Left ventricle myocardium superior (tissue), 1 donor: ENCODE results near the gene ORC1. TPM values are rescaled to one million over a fixed set of nuclear protein-coding genes. Genes with fewer than 3 reads are reported as not detected.

Experiments
- ATAC-seq: fragments of 200-7000 bp; cut with Tn5 transposase; one replicate; pipeline ENCODE4 v1.9.1; 2020; ENCODE audit warnings: mild to moderate bottlenecking, moderate library complexity
- DNase-seq: peaks from one replicate; pipeline ENCODE4 v3.0.0-alpha.2; 2020
- intact Hi-C: fragments of 100-400 bp; cut with micrococcal nuclease; formaldehyde crosslinking; loops from one replicate; pipeline ENCODE4 v1.11.0; 2022
- long read RNA-seq: library from polyadenylated mRNA; unstranded; transcript quantifications from one replicate; pipeline ENCODE4 v2.0.0, GENCODE V29; 2021
- total RNA-seq: library from RNA; stranded (reverse); fragmentation: NEBNext Ultra II Directional; extraction: Animal tissue kit (Norgen Biotek cat#: 25700); gene quantifications from one replicate; pipeline ENCODE4 v1.2.1, GENCODE V29; 2021
- donor health status: DM: no; HTN: yes; CAD: no; lungs with severe emphysema.

The ORC1 gene
- 0.32 TPM for total RNA-seq
- long read RNA-seq = 0 reads

- DNase-seq (peak; percentile 98), ATAC-seq (peak; percentile 100)
- intact Hi-C loops = no loop called here
These were observed at the start of gene ORC1, which contains the start of gene PRPF38A for GRCh38 chr1:52404116-52404974. Gene ORC1 (minus strand): TSS chr1:52404423. CDS start chr1:52402223, 2,200 bp downstream. Gene PRPF38A (plus strand): TSS chr1:52404602. CDS start chr1:52404750, 148 bp downstream.

GRCh38 chr1:52444463-52444862, 40.2 kb upstream of the ORC1 start:
- ATAC-seq (no peak), DNase-seq (no peak)
- intact Hi-C loops = no loop called here

- intact Hi-C loops = no loop called here
- DNase-seq (no peak), ATAC-seq (no peak)
These were observed 35.8 kb upstream of the ORC1 start for GRCh38 chr1:52439976-52440375.

GRCh38 chr1:52436817-52437216, 32.6 kb upstream of the ORC1 start:
- ATAC-seq (no peak), DNase-seq (no peak)
- intact Hi-C loops = no loop called here

- no peak for ATAC-seq
- intact Hi-C loops = no loop called here
- DNase-seq = no peak
These were observed 31.4 kb upstream of the ORC1 start for GRCh38 chr1:52435650-52436049.

GRCh38 chr1:52435211-52435610, 31.0 kb upstream of the ORC1 start:
- intact Hi-C loops = no loop called here
- DNase-seq (no peak), ATAC-seq (no peak)

- ATAC-seq = no peak
- DNase-seq = no peak
- intact Hi-C loops = no loop called here
These were observed 28.6 kb upstream of the ORC1 start for GRCh38 chr1:52432807-52433206.

GRCh38 chr1:52427152-52427551, 22.9 kb upstream of the ORC1 start:
- no peak for ATAC-seq
- no peak for DNase-seq
- intact Hi-C loops = no loop called here

GRCh38 chr1:52426371-52426770, 22.1 kb upstream of the ORC1 start:
- DNase-seq (no peak), ATAC-seq (no peak)
- intact Hi-C loops = no loop called here

- intact Hi-C loops = no loop called here
- ATAC-seq (no peak), DNase-seq (no peak)
These were observed 20.6 kb upstream of the ORC1 start for GRCh38 chr1:52424813-52425212.

GRCh38 chr1:52424231-52424636, 20.0 kb upstream of the ORC1 start:
- DNase-seq (no peak), ATAC-seq (peak; percentile 38)
- intact Hi-C loops = no loop called here

GRCh38 chr1:52423771-52424170, 19.5 kb upstream of the ORC1 start:
- intact Hi-C loops = no loop called here
- DNase-seq = no peak
- peak; percentile 71 for ATAC-seq

- ATAC-seq = no peak
- intact Hi-C loops = no loop called here
- no peak for DNase-seq
These were observed 18.8 kb upstream of the ORC1 start for GRCh38 chr1:52423055-52423454.

GRCh38 chr1:52420713-52421112, 16.5 kb upstream of the ORC1 start:
- intact Hi-C loops = no loop called here
- ATAC-seq = no peak

GRCh38 chr1:52416811-52417210, 12.6 kb upstream of the ORC1 start:
- DNase-seq (no peak), ATAC-seq (no peak)
- intact Hi-C loops = no loop called here

More at GRCh38 chr1:52420713-52421112, 16.5 kb upstream of the ORC1 start:
- no peak for DNase-seq

GRCh38 chr1:52414942-52415341, 10.7 kb upstream of the ORC1 start:
- ATAC-seq (no peak), DNase-seq (no peak)
- intact Hi-C loops = no loop called here

GRCh38 chr1:52413410-52413989, 9.3 kb upstream of the ORC1 start:
- DNase-seq (no peak), ATAC-seq (no peak)
- intact Hi-C loops = no loop called here

GRCh38 chr1:52404975-52405338, 734 bp upstream of the ORC1 start:
- DNase-seq = no peak
- intact Hi-C loops = no loop called here
- peak; percentile 2 for ATAC-seq

- no peak for DNase-seq
- ATAC-seq = no peak
- intact Hi-C loops = no loop called here
These were observed 582 bp downstream of the ORC1 start for GRCh38 chr1:52403566-52404115.

GRCh38 chr1:52402860-52403240, 1.4 kb downstream of the ORC1 start:
- intact Hi-C loops = no loop called here
- no peak for ATAC-seq

GRCh38 chr1:52400131-52400530, 4.1 kb downstream of the ORC1 start:
- intact Hi-C loops = no loop called here
- no peak for ATAC-seq
- DNase-seq = no peak

More at GRCh38 chr1:52402860-52403240, 1.4 kb downstream of the ORC1 start:
- no peak for DNase-seq
